Measurements from ENCODE around the gene CCDC57.

The CCDC57 gene

GRCh38 chr17:82188001-82188961 is 24.4 kb downstream of the CCDC57 start:
- Histone ChIP-seq H3K9ac (ENCODE audit: low read length) (no peak overlapping the region), H3K36me3 (replicated peaks; ENCODE audit: low read depth, low read length) (no peaks in the 10 kb centered on the region), H3K27me3 (ENCODE audit: low read depth, low read length) (no peaks in the 10 kb centered on the region), H2AFZ (ENCODE audit: low read depth, low read length) (no peak overlapping the region), H3K4me2 (ENCODE audit: low read length) (no peak overlapping the region), H3K27ac (ENCODE audit: low read length) (no peak overlapping the region), H3K4me1 (ENCODE audit: low read length) (peaks cover 7% of the 10 kb centered on the region), H3K79me2 (ENCODE audit: low read length) (no peaks in the 10 kb centered on the region), H3K9me3 (ENCODE audit: insufficient read depth, low read length) (no peaks in the 10 kb centered on the region), H3K4me3 (ENCODE audit: low read length) (no peak overlapping the region), H4K20me1 (ENCODE audit: insufficient read depth, low read length) (no peaks in the 10 kb centered on the region)
- TF ChIP-seq CTCF (IDR thresholded peaks at IDR 0.05; ENCODE audit: low read depth, low read length): no peak
- TF ChIP-seq EZH2phosphoT487 (IDR thresholded peaks at IDR 0.05; ENCODE audit: low read depth): no peak

- no peaks in the 10 kb centered on the region for H3K36me3 ChIP-seq (replicated peaks; ENCODE audit: low read depth, low read length)
- no peak overlapping the region for H3K4me3 ChIP-seq (ENCODE audit: low read length)
- no peaks in the 10 kb centered on the region for H3K9me3 ChIP-seq (ENCODE audit: insufficient read depth, low read length)
- H3K27me3 ChIP-seq (ENCODE audit: low read depth, low read length): no peaks in the 10 kb centered on the region
- H3K9ac ChIP-seq (ENCODE audit: low read length): no peak overlapping the region
- no peak overlapping the region for H3K27ac ChIP-seq (ENCODE audit: low read length)
- H4K20me1 ChIP-seq (ENCODE audit: insufficient read depth, low read length): no peaks in the 10 kb centered on the region
- peaks cover 7% of the 10 kb centered on the region for H3K4me1 ChIP-seq (ENCODE audit: low read length)
- no peak overlapping the region for H3K4me2 ChIP-seq (ENCODE audit: low read length)
- TF ChIP-seq EZH2phosphoT487 (IDR thresholded peaks at IDR 0.05; ENCODE audit: low read depth): no peak
- TF ChIP-seq CTCF (IDR thresholded peaks at IDR 0.05; ENCODE audit: low read depth, low read length): no peak
- no peak overlapping the region for H2AFZ ChIP-seq (ENCODE audit: low read depth, low read length)
- no peaks in the 10 kb centered on the region for H3K79me2 ChIP-seq (ENCODE audit: low read length)
Measured at GRCh38 chr17:82187500-82187899, 25.1 kb downstream of the CCDC57 start.

- Histone ChIP-seq H3K9ac (ENCODE audit: low read length) (no peak overlapping the region), H3K79me2 (ENCODE audit: low read length) (no peaks in the 10 kb centered on the region), H3K4me1 (ENCODE audit: low read length) (peaks cover 7% of the 10 kb centered on the region), H3K4me2 (ENCODE audit: low read length) (no peak overlapping the region), H2AFZ (ENCODE audit: low read depth, low read length) (no peak overlapping the region), H3K27me3 (ENCODE audit: low read depth, low read length) (no peaks in the 10 kb centered on the region), H3K27ac (ENCODE audit: low read length) (no peak overlapping the region), H3K9me3 (ENCODE audit: insufficient read depth, low read length) (no peaks in the 10 kb centered on the region), H3K36me3 (replicated peaks; ENCODE audit: low read depth, low read length) (no peaks in the 10 kb centered on the region), H4K20me1 (ENCODE audit: insufficient read depth, low read length) (no peaks in the 10 kb centered on the region), H3K4me3 (ENCODE audit: low read length) (no peak overlapping the region)
- TF ChIP-seq CTCF (IDR thresholded peaks at IDR 0.05; ENCODE audit: low read depth, low read length): no peak
- TF ChIP-seq EZH2phosphoT487 (IDR thresholded peaks at IDR 0.05; ENCODE audit: low read depth): no peak
Measured at GRCh38 chr17:82186221-82186620, 26.4 kb downstream of the CCDC57 start.

GRCh38 chr17:82184761-82185160 is 27.9 kb downstream of the CCDC57 start:
- no peaks in the 10 kb centered on the region for H4K20me1 ChIP-seq (ENCODE audit: insufficient read depth, low read length)
- H3K9ac ChIP-seq (ENCODE audit: low read length): no peak overlapping the region
- no peak overlapping the region for H3K4me3 ChIP-seq (ENCODE audit: low read length)
- H3K27ac ChIP-seq (ENCODE audit: low read length): no peak overlapping the region
- no peak for TF ChIP-seq CTCF (IDR thresholded peaks at IDR 0.05; ENCODE audit: low read depth, low read length)
- no peak for TF ChIP-seq EZH2phosphoT487 (IDR thresholded peaks at IDR 0.05; ENCODE audit: low read depth)
- no peaks in the 10 kb centered on the region for H3K79me2 ChIP-seq (ENCODE audit: low read length)
- H3K9me3 ChIP-seq (ENCODE audit: insufficient read depth, low read length): no peaks in the 10 kb centered on the region
- no peak overlapping the region for H2AFZ ChIP-seq (ENCODE audit: low read depth, low read length)
- no peaks in the 10 kb centered on the region for H3K27me3 ChIP-seq (ENCODE audit: low read depth, low read length)
- H3K4me2 ChIP-seq (ENCODE audit: low read length): no peak overlapping the region
- H3K36me3 ChIP-seq (replicated peaks; ENCODE audit: low read depth, low read length): no peaks in the 10 kb centered on the region
- peaks cover 7% of the 10 kb centered on the region for H3K4me1 ChIP-seq (ENCODE audit: low read length)

Measured in OCI-LY3 (cell line).